HL-60 (cell line): ENCODE data around the gene FMN1.

Source experiments
- GABPA ChIP-seq: IDR thresholded peaks from 2 replicates; pipeline ENCODE4 v1.6.1; 2012; ENCODE audit warnings: low read depth
- POLR2AphosphoS5 ChIP-seq: IDR thresholded peaks from 2 replicates; pipeline ENCODE4 v1.6.1; 2012; ENCODE audit warnings: low read depth
- TF ChIP-seq, protein P1 (sequence below): IDR thresholded peaks from one replicate; pipeline ENCODE4 v1.5.1; 2011; ENCODE audit warnings: low read length, control low read depth, inconsistent platforms; ENCODE audit not compliant: insufficient read depth
- TF ChIP-seq, protein P2 (sequence below): IDR thresholded peaks from 2 replicates; pipeline ENCODE4 v1.6.1; 2012; ENCODE audit warnings: low read depth; ENCODE audit not compliant: insufficient replicate concordance

- TF ChIP-seq, protein P1, sequence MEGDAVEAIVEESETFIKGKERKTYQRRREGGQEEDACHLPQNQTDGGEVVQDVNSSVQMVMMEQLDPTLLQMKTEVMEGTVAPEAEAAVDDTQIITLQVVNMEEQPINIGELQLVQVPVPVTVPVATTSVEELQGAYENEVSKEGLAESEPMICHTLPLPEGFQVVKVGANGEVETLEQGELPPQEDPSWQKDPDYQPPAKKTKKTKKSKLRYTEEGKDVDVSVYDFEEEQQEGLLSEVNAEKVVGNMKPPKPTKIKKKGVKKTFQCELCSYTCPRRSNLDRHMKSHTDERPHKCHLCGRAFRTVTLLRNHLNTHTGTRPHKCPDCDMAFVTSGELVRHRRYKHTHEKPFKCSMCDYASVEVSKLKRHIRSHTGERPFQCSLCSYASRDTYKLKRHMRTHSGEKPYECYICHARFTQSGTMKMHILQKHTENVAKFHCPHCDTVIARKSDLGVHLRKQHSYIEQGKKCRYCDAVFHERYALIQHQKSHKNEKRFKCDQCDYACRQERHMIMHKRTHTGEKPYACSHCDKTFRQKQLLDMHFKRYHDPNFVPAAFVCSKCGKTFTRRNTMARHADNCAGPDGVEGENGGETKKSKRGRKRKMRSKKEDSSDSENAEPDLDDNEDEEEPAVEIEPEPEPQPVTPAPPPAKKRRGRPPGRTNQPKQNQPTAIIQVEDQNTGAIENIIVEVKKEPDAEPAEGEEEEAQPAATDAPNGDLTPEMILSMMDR: no peak
- no peak for TF ChIP-seq POLR2AphosphoS5
- TF ChIP-seq GABPA: no peak
- TF ChIP-seq, protein P2, sequence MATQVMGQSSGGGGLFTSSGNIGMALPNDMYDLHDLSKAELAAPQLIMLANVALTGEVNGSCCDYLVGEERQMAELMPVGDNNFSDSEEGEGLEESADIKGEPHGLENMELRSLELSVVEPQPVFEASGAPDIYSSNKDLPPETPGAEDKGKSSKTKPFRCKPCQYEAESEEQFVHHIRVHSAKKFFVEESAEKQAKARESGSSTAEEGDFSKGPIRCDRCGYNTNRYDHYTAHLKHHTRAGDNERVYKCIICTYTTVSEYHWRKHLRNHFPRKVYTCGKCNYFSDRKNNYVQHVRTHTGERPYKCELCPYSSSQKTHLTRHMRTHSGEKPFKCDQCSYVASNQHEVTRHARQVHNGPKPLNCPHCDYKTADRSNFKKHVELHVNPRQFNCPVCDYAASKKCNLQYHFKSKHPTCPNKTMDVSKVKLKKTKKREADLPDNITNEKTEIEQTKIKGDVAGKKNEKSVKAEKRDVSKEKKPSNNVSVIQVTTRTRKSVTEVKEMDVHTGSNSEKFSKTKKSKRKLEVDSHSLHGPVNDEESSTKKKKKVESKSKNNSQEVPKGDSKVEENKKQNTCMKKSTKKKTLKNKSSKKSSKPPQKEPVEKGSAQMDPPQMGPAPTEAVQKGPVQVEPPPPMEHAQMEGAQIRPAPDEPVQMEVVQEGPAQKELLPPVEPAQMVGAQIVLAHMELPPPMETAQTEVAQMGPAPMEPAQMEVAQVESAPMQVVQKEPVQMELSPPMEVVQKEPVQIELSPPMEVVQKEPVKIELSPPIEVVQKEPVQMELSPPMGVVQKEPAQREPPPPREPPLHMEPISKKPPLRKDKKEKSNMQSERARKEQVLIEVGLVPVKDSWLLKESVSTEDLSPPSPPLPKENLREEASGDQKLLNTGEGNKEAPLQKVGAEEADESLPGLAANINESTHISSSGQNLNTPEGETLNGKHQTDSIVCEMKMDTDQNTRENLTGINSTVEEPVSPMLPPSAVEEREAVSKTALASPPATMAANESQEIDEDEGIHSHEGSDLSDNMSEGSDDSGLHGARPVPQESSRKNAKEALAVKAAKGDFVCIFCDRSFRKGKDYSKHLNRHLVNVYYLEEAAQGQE: no peak
These were observed 43.5 kb downstream of the FMN1 start for GRCh38 chr15:33150971-33151370.
